Measurements from ENCODE around the gene DACT1. TPM values are rescaled to one million over a fixed set of nuclear protein-coding genes. Genes with fewer than 3 reads are reported as not detected.
A peak's percentile ranks its signal among the peaks of the same experiment; 100 is the strongest.

DACT1 gene
- total RNA-seq, 2 donors from 2014 or later: 36.1 to 50.9 TPM

DNA sequence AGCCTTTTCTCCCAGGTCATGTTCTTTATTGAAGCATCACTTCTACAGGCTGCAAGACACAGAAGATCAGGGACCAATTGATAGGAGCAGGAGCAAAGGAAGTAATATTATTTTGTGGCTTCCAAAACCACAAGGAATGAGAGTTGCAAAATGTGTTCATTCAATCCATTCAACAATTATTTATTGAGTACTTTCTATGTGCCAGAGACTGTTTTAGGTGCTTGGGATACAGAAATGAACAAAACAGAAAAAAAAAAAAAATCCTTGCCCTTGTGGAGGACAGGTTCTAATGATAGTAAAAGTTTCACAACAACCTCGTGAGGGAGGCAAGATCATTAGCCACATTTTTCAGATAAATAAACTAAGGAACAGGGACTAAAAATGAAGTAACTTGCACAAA is 20.1 kb upstream of the DACT1 start:
- H3K27me3 ChIP-seq (replicated peaks; ENCODE audit: insufficient read depth): no peaks in the 10 kb centered on the region
- TF ChIP-seq, protein P1, sequence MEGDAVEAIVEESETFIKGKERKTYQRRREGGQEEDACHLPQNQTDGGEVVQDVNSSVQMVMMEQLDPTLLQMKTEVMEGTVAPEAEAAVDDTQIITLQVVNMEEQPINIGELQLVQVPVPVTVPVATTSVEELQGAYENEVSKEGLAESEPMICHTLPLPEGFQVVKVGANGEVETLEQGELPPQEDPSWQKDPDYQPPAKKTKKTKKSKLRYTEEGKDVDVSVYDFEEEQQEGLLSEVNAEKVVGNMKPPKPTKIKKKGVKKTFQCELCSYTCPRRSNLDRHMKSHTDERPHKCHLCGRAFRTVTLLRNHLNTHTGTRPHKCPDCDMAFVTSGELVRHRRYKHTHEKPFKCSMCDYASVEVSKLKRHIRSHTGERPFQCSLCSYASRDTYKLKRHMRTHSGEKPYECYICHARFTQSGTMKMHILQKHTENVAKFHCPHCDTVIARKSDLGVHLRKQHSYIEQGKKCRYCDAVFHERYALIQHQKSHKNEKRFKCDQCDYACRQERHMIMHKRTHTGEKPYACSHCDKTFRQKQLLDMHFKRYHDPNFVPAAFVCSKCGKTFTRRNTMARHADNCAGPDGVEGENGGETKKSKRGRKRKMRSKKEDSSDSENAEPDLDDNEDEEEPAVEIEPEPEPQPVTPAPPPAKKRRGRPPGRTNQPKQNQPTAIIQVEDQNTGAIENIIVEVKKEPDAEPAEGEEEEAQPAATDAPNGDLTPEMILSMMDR (IDR thresholded peaks at IDR 0.05): no peak
- no peaks in the 10 kb centered on the region for H3K4me1 ChIP-seq (ENCODE audit: control insufficient read depth in 1 of 2, low read depth in 2 of 2)
- H3K36me3 ChIP-seq: no peaks in the 10 kb centered on the region
- DNase-seq (ENCODE audit: low spot score) (no peak), ATAC-seq (ENCODE audit: insufficient number of reproducible peaks, low FRiP score, low read depth) (no peak)
- no peak overlapping the region for H3K27ac ChIP-seq
- H3K4me3 ChIP-seq: no peak overlapping the region
- H3K9me3 ChIP-seq: no peaks in the 10 kb centered on the region

DNA sequence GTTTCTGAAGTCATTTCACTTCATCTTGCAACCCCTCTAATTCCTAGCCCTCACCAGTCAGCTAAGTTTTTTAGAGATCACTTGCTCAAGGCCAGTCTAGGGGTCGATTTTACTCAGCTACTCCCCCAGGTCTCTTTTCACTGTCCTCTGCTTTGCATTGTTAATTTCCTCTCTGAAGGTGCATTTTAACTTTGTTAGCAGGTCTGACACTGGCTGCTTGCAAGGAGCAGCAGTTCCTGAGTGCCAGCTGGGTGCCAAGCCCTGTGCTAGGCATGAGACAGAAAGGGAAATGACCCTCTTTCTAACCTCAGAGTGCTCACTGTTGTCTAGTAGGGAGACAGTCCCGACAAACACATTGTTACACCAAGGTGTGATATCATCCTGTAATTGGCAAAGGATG is 17.8 kb upstream of the DACT1 start:
- TF ChIP-seq, protein P1 (IDR thresholded peaks at IDR 0.05): no peak
- no peaks in the 10 kb centered on the region for H3K4me1 ChIP-seq (ENCODE audit: control insufficient read depth in 1 of 2, low read depth in 2 of 2)
- DNase-seq (ENCODE audit: low spot score): no peak
- no peak overlapping the region for H3K4me3 ChIP-seq
- H3K9me3 ChIP-seq: no peaks in the 10 kb centered on the region
- no peak for ATAC-seq (ENCODE audit: insufficient number of reproducible peaks, low FRiP score, low read depth)
- no peaks in the 10 kb centered on the region for H3K36me3 ChIP-seq
- H3K27me3 ChIP-seq (replicated peaks; ENCODE audit: insufficient read depth): no peaks in the 10 kb centered on the region
- no peak overlapping the region for H3K27ac ChIP-seq

DNA sequence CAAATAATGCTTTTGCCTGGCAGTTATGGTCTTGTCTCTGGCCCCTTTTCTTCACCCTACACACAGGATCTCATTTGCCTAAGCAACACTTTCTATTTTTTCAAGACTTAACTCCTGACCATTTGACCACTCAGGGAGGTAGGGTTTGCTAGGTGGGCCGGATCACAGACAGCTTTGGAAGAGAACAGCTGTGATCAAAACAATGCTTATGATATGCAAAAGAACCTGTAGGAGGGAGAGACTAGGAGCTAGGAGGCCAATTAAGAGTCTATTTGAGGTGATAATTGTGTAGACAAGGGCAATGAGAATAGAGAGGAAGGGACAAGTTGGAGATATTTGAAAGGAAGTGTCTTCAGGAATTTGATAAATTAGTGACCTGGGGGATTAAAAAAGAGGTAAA is 12.3 kb upstream of the DACT1 start:
- DNase-seq (ENCODE audit: low spot score) (no peak), ATAC-seq (ENCODE audit: insufficient number of reproducible peaks, low FRiP score, low read depth) (no peak)
- H3K27ac ChIP-seq: no peak overlapping the region
- H3K4me1 ChIP-seq (ENCODE audit: control insufficient read depth in 1 of 2, low read depth in 2 of 2): peaks cover 0 to 10% of the 10 kb centered on the region in 2 donors
- no peaks in the 10 kb centered on the region for H3K27me3 ChIP-seq (replicated peaks; ENCODE audit: insufficient read depth)
- TF ChIP-seq, protein P1 (IDR thresholded peaks at IDR 0.05): no peak
- no peak overlapping the region for H3K4me3 ChIP-seq
- no peaks in the 10 kb centered on the region for H3K36me3 ChIP-seq
- H3K9me3 ChIP-seq: no peaks in the 10 kb centered on the region

DNA sequence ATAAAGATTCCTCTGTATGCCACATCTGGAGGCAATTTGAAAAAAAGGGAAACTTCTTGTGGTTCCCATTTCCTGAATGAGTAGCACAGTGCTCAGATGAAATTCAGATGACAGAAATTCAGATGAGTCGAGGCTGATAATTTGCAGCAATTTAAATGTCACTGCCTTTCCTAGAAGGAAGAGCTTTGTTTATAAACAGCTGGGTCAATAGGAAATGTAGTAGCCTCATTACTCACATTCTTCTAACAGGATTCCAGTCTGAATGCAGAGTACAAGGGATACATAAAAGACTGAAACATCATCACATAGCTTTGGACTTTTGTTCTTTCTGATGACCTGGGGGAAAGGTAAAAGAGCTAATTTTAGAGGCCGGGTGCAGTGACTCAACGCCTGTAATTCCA is 11.3 kb upstream of the DACT1 start:
- H3K27me3 ChIP-seq (replicated peaks; ENCODE audit: insufficient read depth): no peaks in the 10 kb centered on the region
- no peak overlapping the region for H3K4me3 ChIP-seq
- no peaks in the 10 kb centered on the region for H3K36me3 ChIP-seq
- DNase-seq (ENCODE audit: low spot score) (no peak), ATAC-seq (ENCODE audit: insufficient number of reproducible peaks, low FRiP score, low read depth) (no peak)
- no peak overlapping the region for H3K27ac ChIP-seq
- peaks cover 0 to 10% of the 10 kb centered on the region in 2 donors for H3K4me1 ChIP-seq (ENCODE audit: control insufficient read depth in 1 of 2, low read depth in 2 of 2)
- no peaks in the 10 kb centered on the region for H3K9me3 ChIP-seq
- TF ChIP-seq, protein P1 (IDR thresholded peaks at IDR 0.05): no peak

DNA sequence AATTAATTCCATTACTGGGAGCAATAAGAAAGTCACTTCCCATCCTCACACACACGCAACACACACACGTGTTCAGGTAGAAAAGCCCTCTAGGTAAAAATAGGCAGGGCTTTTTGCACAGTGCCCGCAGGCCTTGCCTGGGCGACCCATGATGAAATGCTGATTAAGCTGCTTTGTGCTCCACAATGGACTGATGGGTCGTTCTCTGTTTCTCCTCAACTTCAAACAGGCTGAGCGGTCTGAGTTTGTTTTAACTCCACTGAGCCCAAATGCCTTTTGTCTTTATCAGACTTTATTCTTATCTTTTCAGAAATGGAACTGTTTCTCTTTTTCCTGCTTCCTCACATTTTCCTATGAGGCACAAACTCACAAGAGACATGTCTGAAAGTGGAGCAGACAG is 9.4 kb upstream of the DACT1 start:
- Histone ChIP-seq H3K9me3 (no peaks in the 10 kb centered on the region), H3K4me3 (no peak overlapping the region), H3K27me3 (replicated peaks; ENCODE audit: insufficient read depth) (no peaks in the 10 kb centered on the region), H3K36me3 (no peaks in the 10 kb centered on the region), H3K4me1 (ENCODE audit: control insufficient read depth in 1 of 2, low read depth in 2 of 2) (peaks cover 0 to 10% of the 10 kb centered on the region in 2 donors), H3K27ac (peak overlapping the region in 1 of 2 donors; percentile 2)
- TF ChIP-seq, protein P1 (IDR thresholded peaks at IDR 0.05): no peak
- DNase-seq (ENCODE audit: low spot score) (no peak), ATAC-seq (ENCODE audit: insufficient number of reproducible peaks, low FRiP score, low read depth) (no peak)
